ENCODE measurements around the gene PTPRN2. TPM values are rescaled to one million over a fixed set of nuclear protein-coding genes. Genes with fewer than 3 reads are reported as not detected.

Gene PTPRN2
- total and polyA plus RNA-seq, 2 of the 8 experiments (the other 6 are each of a cell fraction or from before 2014, with no cell fraction given): 2.6 to 4.5 TPM

- DNase-seq (ENCODE audit: low read depth in 1 of 2, low spot score in 2 of 2) (no peak), FAIRE-seq (no peak)
- Histone ChIP-seq H3K4me2 (ENCODE audit: insufficient read depth in 1 of 2, low read depth in 2 of 2, low read length in 2 of 2) (no peak overlapping the region), H3K9me3 (ENCODE audit: insufficient read depth in 2 of 2, low read depth in 1 of 2, low read length in 1 of 2) (no peaks in the 10 kb centered on the region; a peak in 1 of 4 replicates), H2BK12ac (ENCODE audit: low read depth, low read length) (no peak overlapping the region), H2BK20ac (ENCODE audit: low read length) (no peak overlapping the region), H2AK5ac (ENCODE audit: low read depth, low read length) (no peak overlapping the region), H3K56ac (replicated peaks; ENCODE audit: insufficient read length, low read depth, low read length) (no peak overlapping the region), H3K18ac (ENCODE audit: extremely low read depth, low read length) (no peak overlapping the region), H3K79me2 (ENCODE audit: control insufficient read depth in 1 of 2, insufficient read depth in 2 of 2, low read length in 2 of 2) (no peaks in the 10 kb centered on the region), H4K8ac (ENCODE audit: extremely low read depth, insufficient read depth, low read length) (no peak overlapping the region), H4K5ac (ENCODE audit: insufficient read length, low read depth, low read length) (no peak overlapping the region), H2AFZ (ENCODE audit: low read length) (no peak overlapping the region), H3K36me3 (ENCODE audit: control insufficient read depth in 2 of 4, insufficient read depth in 4 of 4, low read length in 3 of 4) (no peaks in the 10 kb centered on the region), H4K20me1 (replicated peaks in 1 of 2; ENCODE audit: control insufficient read depth in 1 of 2, insufficient read depth in 2 of 2, low read length in 2 of 2) (no peaks in the 10 kb centered on the region), H3K23me2 (ENCODE audit: low read depth, low read length) (no peaks in the 10 kb centered on the region), H3K14ac (ENCODE audit: insufficient read length) (no peak overlapping the region), H3K9ac (replicated peaks in 1 of 4; ENCODE audit: extremely low read depth in 1 of 4, low read depth in 3 of 4, low read length in 3 of 4) (no peak overlapping the region), H3K4me3 (ENCODE audit: extremely low read depth in 1 of 4, insufficient read depth in 2 of 4, low read depth in 3 of 4, low read length in 4 of 4) (no peak overlapping the region), H4K91ac (replicated peaks; ENCODE audit: insufficient read length, low read length) (no peak overlapping the region), H3K4ac (replicated peaks; ENCODE audit: insufficient read length, low read depth, low read length) (no peak overlapping the region), H2BK120ac (replicated peaks; ENCODE audit: low read depth, low read length) (no peak overlapping the region), H3K27me3 (replicated peaks in 1 of 4; ENCODE audit: control insufficient read depth in 3 of 4, extremely low read depth in 1 of 4, insufficient read depth in 3 of 4, low read length in 3 of 4) (no peaks in the 10 kb centered on the region), H3K27ac (ENCODE audit: low read depth, low read length) (no peak overlapping the region), H2BK15ac (ENCODE audit: low read length) (no peak overlapping the region), H3K79me1 (ENCODE audit: low read depth, low read length) (no peaks in the 10 kb centered on the region), H3K4me1 (replicated peaks in 1 of 4; ENCODE audit: control insufficient read depth in 3 of 4, insufficient read depth in 4 of 4, low read length in 3 of 4) (peaks cover 0 to 12% (median 7%) of the 10 kb centered on the region in 4 experiments; a peak in 4 of 7 replicates), H3K23ac (ENCODE audit: insufficient read length) (no peak overlapping the region), H2BK5ac (ENCODE audit: low read depth, low read length) (no peak overlapping the region)
- CTCF ChIA-PET (ENCODE audit: partially characterized antibody): interaction anchor here (0.7 to 6.9 kb wide), 12 partner anchors 10 to 178 kb away, joined by 3 to 51 read pairs (median 3); no protein-coding TSS in a partner anchor
- no CpG with 5 or more reads among the region's 46 CpGs for WGBS, 2 experiments (ENCODE audit: extremely low coverage in 1 of 2, insufficient coverage in 1 of 2, insufficient read length in 1 of 2, insufficient replicate concordance in 2 of 2, low coverage in 1 of 2, low lambda C conversion rate in 2 of 2, missing lambda C conversion rate in 1 of 2)
- POLR2A ChIA-PET (ENCODE audit: partially characterized antibody): no interaction called here
- no peak for TF ChIP-seq SIRT6 (IDR thresholded peaks at IDR 0.05; ENCODE audit: low read length)
- TF ChIP-seq SUZ12 (IDR thresholded peaks at IDR 0.05; ENCODE audit: low read length): no peak
- no peak for TF ChIP-seq TAF7 (optimal IDR thresholded peaks at IDR 0.05; ENCODE audit: borderline replicate concordance, low read depth, low read length)
- TF ChIP-seq ASH2L (IDR thresholded peaks at IDR 0.05; ENCODE audit: low read length): no peak
- no peak for TF ChIP-seq RXRA (IDR thresholded peaks at IDR 0.05; ENCODE audit: insufficient read depth, low read depth, low read length)
Observed at GRCh38 chr7:158395349-158395748, 192.3 kb downstream of the PTPRN2 start.

Measured in H1 (cell line).